IgD-negative memory B cell (primary cell): Measurements from ENCODE around the gene ERVK3-1. TPM values are rescaled to one million over a fixed set of nuclear protein-coding genes. Genes with fewer than 3 reads are reported as not detected.
"Not testable (repeated sequence)": the region's sequence is repeated elsewhere in the genome, so short reads cannot be mapped to it uniquely, and the experiment has no call there.

Experiments used
- H3K27ac Mint-ChIP-seq, 3 donors: one replicate each; pipeline ENCODE4 v1.8.0; 2020 to 2022; ENCODE audit warnings: mild to moderate bottlenecking in 3 of 3, mixed read lengths in 3 of 3, moderate library complexity in 1 of 3
- H3K27me3 Mint-ChIP-seq: one replicate; pipeline ENCODE4 v1.8.0; 2021; ENCODE audit warnings: mixed read lengths
- H3K36me3 Mint-ChIP-seq: one replicate; pipeline ENCODE4 v1.8.0; 2020; ENCODE audit warnings: mild to moderate bottlenecking, mixed read lengths
- H3K4me1 Mint-ChIP-seq, 3 donors: one replicate each; pipeline ENCODE4 v1.8.0; 2020 to 2022; ENCODE audit warnings: mixed read lengths in 3 of 3, mild to moderate bottlenecking in 1 of 3
- H3K4me3 Mint-ChIP-seq, 4 donors: one replicate each; pipeline ENCODE4 v1.8.0; 2020 to 2022; ENCODE audit warnings: mild to moderate bottlenecking in 4 of 4, mixed read lengths in 4 of 4, moderate library complexity in 3 of 4
- H3K9me3 Mint-ChIP-seq, 3 donors: one replicate each; pipeline ENCODE4 v1.8.0; 2020 to 2021; ENCODE audit warnings: mixed read lengths in 3 of 3, mild to moderate bottlenecking in 1 of 3
- polyA plus RNA-seq: library from polyadenylated mRNA; unstranded; fragments of 300-500 nt; fragmentation: Illumina TruSeq; gene quantifications from one replicate; pipeline ENCODE4 v1.2.3, GENCODE V29; 2021

Gene ERVK3-1
- polyA plus RNA-seq = 76.1 TPM

DNA sequence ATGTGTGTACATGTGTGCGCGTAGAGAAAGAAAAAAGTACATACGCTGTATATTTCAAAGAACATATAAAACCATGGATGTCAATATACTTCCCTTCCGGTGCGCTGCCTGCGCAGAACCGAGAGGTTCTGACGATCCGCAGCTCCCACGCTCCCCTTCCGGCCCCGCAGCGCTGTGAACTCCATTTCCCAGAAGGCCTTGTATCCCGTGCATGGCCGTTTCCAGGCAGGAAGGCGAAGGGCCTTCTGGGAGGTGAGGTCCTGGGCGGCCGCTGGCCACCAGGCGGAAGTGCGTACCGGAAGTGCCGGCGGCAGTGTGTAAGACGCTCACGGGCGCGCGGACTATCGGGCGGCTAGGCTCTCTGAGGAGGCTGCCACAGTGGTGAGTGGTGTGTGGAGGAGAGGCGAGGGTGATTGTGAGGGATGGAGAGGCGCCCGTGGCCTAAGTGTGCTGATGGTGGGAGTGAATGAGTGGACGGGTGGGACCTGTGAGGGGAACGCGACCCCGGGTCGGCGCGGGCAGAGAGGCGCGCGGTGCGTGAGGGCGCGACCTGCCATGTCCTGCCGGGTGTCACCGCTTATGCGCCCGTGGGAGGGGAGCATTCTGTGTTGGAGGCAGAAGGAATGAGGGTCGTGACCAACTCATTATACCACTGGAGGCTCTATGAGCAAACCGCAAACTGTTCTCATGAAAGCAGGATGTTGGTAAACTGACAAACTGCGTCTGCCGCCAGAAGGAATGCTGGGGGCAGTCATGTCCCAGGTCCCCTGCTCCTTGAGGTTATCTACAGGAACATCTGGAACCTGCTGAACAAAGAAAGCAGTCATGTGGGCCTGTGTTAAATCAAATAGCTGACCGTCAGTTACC lies at the start of gene ERVK3-1:
Gene ERVK3-1 (plus strand): TSS at position 313 of the 867 bp plus-strand sequence. CDS start 6,792 bp downstream, outside the sequence.
- Mint-ChIP-seq H3K9me3 (peaks cover 0 to 6% (median 0%) of the 10 kb centered on the region in 3 donors), H3K27me3 (no peaks in the 10 kb centered on the region), H3K4me3 (peak within 1 kb of the TSS; percentile 94 to 100 (median 99)), H3K27ac (peak within 1 kb of the TSS; percentile 85 to 99 (median 99)), H3K4me1 (peaks cover 16 to 28% (median 18%) of the 10 kb centered on the region in 3 donors), H3K36me3 (peaks cover 10% of the 10 kb centered on the region)

GRCh38 chr19:58258259-58258658 lies 46.9 kb upstream of the ERVK3-1 start:
- H3K27me3 Mint-ChIP-seq, H3K27ac Mint-ChIP-seq, H3K4me3 Mint-ChIP-seq, H3K4me1 Mint-ChIP-seq: not testable (repeated sequence)
- Mint-ChIP-seq H3K36me3 (peaks cover 42% of the 10 kb centered on the region), H3K9me3 (peaks cover 15 to 46% (median 29%) of the 10 kb centered on the region in 3 donors)

DNA sequence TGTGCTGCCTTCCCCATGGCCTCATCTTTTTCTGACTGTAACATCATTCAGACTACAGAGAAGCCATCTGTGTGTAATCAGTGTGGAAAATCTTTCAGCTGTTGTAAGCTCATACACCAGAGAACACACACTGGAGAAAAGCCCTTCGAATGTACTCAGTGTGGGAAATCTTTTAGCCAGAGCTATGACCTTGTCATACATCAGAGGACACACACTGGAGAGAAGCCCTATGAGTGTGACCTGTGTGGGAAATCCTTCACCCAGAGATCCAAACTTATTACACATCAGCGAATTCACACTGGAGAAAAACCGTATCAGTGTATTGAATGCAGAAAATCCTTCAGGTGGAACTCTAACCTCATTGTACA lies 43.6 kb upstream of the ERVK3-1 start:
- Mint-ChIP-seq H3K4me1 (no peaks in the 10 kb centered on the region), H3K27me3 (no peaks in the 10 kb centered on the region), H3K27ac (no peak overlapping the region), H3K9me3 (peaks cover 11 to 34% (median 15%) of the 10 kb centered on the region in 3 donors), H3K4me3 (no peak overlapping the region), H3K36me3 (peaks cover 23% of the 10 kb centered on the region)

DNA sequence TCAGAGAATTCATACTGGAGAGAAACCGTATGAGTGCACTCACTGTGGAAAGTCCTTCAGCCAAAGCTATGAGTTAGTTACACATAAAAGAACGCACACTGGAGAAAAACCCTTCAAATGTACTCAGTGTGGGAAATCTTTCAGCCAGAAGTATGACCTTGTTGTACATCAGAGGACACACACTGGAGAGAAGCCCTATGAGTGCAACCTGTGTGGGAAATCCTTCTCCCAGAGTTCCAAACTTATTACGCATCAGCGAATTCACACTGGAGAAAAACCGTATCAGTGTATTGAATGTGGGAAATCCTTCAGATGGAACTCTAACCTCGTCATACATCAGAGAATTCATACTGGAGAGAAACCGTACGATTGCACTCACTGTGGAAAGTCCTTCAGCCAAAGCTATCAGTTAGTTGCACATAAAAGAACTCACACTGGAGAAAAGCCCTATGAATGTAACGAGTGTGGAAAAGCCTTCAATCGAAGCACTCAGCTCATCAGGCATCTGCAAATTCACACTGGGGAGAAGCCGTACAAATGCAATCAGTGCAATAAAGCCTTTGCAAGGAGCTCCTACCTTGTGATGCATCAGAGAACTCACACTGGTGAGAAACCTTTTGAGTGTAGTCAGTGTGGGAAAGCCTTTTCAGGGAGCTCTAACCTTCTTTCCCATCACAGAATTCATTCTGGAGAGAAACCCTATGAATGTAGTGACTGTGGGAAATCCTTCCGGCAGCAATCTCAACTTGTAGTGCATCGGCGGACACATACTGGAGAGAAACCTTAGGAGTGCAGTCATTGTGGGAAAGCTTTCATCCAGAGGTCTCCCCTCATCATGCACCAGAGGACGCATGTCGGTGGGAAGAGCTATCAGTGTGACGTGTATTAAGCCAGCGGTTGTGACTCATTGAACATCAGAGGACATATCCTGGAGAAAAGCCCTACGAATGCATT lies 42.9 kb upstream of the ERVK3-1 start:
- H3K27me3 Mint-ChIP-seq = no peaks in the 10 kb centered on the region
- H3K4me1 Mint-ChIP-seq = no peaks in the 10 kb centered on the region
- H3K27ac Mint-ChIP-seq = no peak overlapping the region
- peaks cover 22% of the 10 kb centered on the region for H3K36me3 Mint-ChIP-seq
- H3K4me3 Mint-ChIP-seq = no peak overlapping the region
- H3K9me3 Mint-ChIP-seq = peaks cover 11 to 33% (median 17%) of the 10 kb centered on the region in 3 donors

DNA sequence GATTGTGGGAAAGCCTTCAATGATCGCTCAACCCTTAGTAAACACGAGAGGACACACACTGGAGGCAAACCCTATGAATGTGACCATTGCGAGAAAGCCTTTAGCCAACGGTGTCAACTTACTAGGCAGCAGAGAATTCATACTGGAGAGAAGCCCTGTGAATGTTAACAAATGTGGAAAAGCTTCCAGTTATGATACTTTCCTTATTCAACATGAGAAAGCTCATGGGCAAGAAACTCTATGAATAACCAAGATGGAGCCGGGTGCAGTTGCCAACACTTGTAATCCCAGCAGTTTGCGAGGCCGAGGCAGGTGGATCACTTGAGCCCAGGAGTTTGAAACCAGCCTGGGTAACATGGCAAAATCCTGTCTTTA lies 42.3 kb upstream of the ERVK3-1 start:
- Mint-ChIP-seq H3K27me3 (no peaks in the 10 kb centered on the region), H3K4me3 (peak overlapping the region in 1 of 4 donors; percentile 60), H3K4me1 (no peaks in the 10 kb centered on the region), H3K36me3 (peaks cover 15% of the 10 kb centered on the region), H3K27ac (peak overlapping the region in 1 of 3 donors; percentile 47), H3K9me3 (peaks cover 6 to 28% (median 11%) of the 10 kb centered on the region in 3 donors)

GRCh38 chr19:58265100-58265499 lies 40.1 kb upstream of the ERVK3-1 start:
- Mint-ChIP-seq H3K27me3 (no peaks in the 10 kb centered on the region), H3K9me3 (peaks cover 0 to 24% (median 9%) of the 10 kb centered on the region in 3 donors), H3K4me3 (no peak overlapping the region), H3K36me3 (peaks cover 9% of the 10 kb centered on the region), H3K4me1 (peaks cover 0 to 1% (median 0%) of the 10 kb centered on the region in 3 donors), H3K27ac (no peak overlapping the region)

DNA sequence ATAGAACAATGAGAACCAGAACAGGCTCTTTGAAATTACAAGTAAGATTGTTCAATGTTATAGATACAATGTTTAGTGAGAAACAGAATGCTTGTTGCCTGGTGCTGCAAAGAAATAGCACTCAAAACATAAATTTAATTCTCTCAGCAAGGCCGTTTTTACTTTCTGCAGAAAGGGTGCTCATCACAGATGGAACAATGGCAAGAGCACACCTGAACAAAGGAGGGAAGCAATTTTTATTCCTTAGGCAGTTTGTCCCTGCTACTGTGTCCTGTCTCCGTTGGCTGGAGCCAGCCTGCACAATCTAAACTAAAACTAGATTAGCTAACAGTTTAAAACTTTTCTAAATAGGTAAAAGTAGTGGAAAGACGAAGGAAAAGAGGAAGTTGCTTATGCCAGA lies 36.8 kb upstream of the ERVK3-1 start:
- Mint-ChIP-seq H3K9me3 (peaks cover 2 to 21% (median 9%) of the 10 kb centered on the region in 3 donors), H3K27me3 (no peaks in the 10 kb centered on the region), H3K27ac (no peak overlapping the region), H3K36me3 (peaks cover 14% of the 10 kb centered on the region), H3K4me3 (no peak overlapping the region), H3K4me1 (peaks cover 0 to 1% (median 0%) of the 10 kb centered on the region in 3 donors)

DNA sequence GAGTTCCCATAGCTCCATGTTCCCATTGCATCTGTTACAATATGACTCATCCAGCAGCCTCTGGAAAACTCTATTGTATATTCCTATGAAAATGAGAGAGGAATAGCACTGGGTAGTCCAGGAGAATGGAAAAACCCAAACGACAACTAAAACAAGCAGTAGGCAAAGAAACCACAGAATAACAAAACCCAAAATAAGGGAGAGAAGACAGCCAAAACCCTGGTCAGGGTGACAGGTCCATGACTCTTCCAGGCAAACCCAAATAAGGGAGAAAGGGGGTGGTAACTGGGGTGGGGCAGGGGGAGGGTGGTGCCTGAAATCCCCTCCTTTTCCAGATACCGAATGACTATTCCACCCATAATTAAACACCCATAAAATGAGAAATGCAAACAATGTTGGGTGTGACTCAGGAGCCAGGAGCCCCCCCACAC lies 30.4 kb upstream of the ERVK3-1 start:
- H3K9me3 Mint-ChIP-seq = peaks cover 8 to 19% (median 8%) of the 10 kb centered on the region in 3 donors
- peaks cover 7 to 13% (median 11%) of the 10 kb centered on the region in 3 donors for H3K4me1 Mint-ChIP-seq
- no peak overlapping the region for H3K27ac Mint-ChIP-seq
- H3K4me3 Mint-ChIP-seq = peak overlapping the region in 2 of 4 donors; percentile 25 to 71
- peaks cover 27% of the 10 kb centered on the region for H3K36me3 Mint-ChIP-seq
- no peaks in the 10 kb centered on the region for H3K27me3 Mint-ChIP-seq

GRCh38 chr19:58275564-58275963 lies 29.6 kb upstream of the ERVK3-1 start:
- Mint-ChIP-seq H3K4me3 (peak overlapping the region in 1 of 4 donors; percentile 52), H3K27me3 (no peaks in the 10 kb centered on the region), H3K36me3 (peaks cover 23% of the 10 kb centered on the region), H3K4me1 (peaks cover 7 to 21% (median 18%) of the 10 kb centered on the region in 3 donors), H3K9me3 (peaks cover 8 to 17% (median 8%) of the 10 kb centered on the region in 3 donors), H3K27ac (no peak overlapping the region)

GRCh38 chr19:58277197-58277596 lies 28.0 kb upstream of the ERVK3-1 start:
- Mint-ChIP-seq H3K4me1 (peaks cover 7 to 27% (median 25%) of the 10 kb centered on the region in 3 donors), H3K9me3 (peaks cover 6 to 10% (median 8%) of the 10 kb centered on the region in 3 donors), H3K27me3 (no peaks in the 10 kb centered on the region), H3K36me3 (peaks cover 14% of the 10 kb centered on the region), H3K4me3 (peak overlapping the region in 3 of 4 donors; percentile 58 to 74 (median 72)), H3K27ac (peak overlapping the region in 1 of 3 donors; percentile 70)

GRCh38 chr19:58277748-58278540 lies 27.2 kb upstream of the ERVK3-1 start:
- Mint-ChIP-seq H3K27me3 (no peaks in the 10 kb centered on the region), H3K4me1 (peaks cover 7 to 27% (median 26%) of the 10 kb centered on the region in 3 donors), H3K36me3 (peaks cover 14% of the 10 kb centered on the region), H3K9me3 (peaks cover 6 to 10% (median 8%) of the 10 kb centered on the region in 3 donors), H3K4me3 (peak overlapping the region; percentile 89 to 98 (median 94)), H3K27ac (peak overlapping the region; percentile 79 to 97 (median 88))

DNA sequence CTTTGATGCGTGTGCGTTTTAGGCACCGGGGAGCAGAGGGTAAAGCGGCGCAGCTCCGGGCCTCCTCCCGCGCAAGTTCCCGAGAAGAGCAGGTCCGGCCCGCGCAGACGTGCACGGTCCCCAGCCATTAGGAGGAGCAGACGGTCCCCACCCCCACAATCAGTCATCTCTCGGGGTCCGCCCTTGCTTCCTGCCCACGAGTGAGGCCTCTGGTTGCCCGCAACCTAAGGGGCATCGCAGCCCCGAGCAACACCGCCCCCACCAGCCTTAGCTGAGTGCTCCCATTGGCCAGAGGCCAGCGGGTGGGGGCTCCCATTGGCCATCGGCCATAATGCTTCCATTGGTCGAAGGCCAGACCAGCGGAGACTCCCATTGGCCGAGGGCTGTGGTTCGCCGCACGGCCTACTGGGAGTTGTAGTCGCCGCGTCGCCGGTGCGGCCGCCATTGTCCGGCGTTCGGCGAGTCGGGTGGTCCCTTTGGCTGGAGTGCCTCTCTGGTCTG lies 26.6 kb upstream of the ERVK3-1 start, which contains the start of gene ZNF8:
Gene ZNF8 (plus strand): TSS at position 415 of the 501 bp plus-strand sequence. CDS start 127 bp downstream, outside the sequence.
- Mint-ChIP-seq H3K4me1 (peaks cover 7 to 27% (median 26%) of the 10 kb centered on the region in 3 donors), H3K4me3 (peak within 1 kb of the TSS; percentile 89 to 98 (median 94)), H3K36me3 (peaks cover 18% of the 10 kb centered on the region), H3K27ac (peak within 1 kb of the TSS; percentile 79 to 97 (median 88)), H3K9me3 (peaks cover 6 to 10% (median 8%) of the 10 kb centered on the region in 3 donors), H3K27me3 (no peaks in the 10 kb centered on the region)

- Mint-ChIP-seq H3K9me3 (peaks cover 5 to 9% (median 6%) of the 10 kb centered on the region in 3 donors), H3K4me1 (peaks cover 7 to 27% (median 26%) of the 10 kb centered on the region in 3 donors), H3K4me3 (peak overlapping the region; percentile 89 to 98 (median 94)), H3K27me3 (no peaks in the 10 kb centered on the region), H3K27ac (peak overlapping the region; percentile 79 to 97 (median 88)), H3K36me3 (peaks cover 20% of the 10 kb centered on the region)
Observed at GRCh38 chr19:58279042-58279924, 25.9 kb upstream of the ERVK3-1 start.
